Ovary (tissue), 3 donors: ENCODE data around the gene GPC6.

Experiments
- POLR2A ChIP-seq: fragments of 450-650 bp; IDR thresholded peaks from one replicate; pipeline ENCODE4 v1.6.1; 2017; ENCODE audit warnings: antibody characterized with exemption, mild to moderate bottlenecking, moderate library complexity
- TF ChIP-seq, protein P1 (sequence below), 3 donors: fragments of 450-650 bp in 2 of 3; fragments of 200-600 bp in 1 of 3; IDR thresholded peaks; one replicate each; pipeline versions ENCODE4 v1.5.1 to v1.8.0; 2016 to 2022; ENCODE audit warnings: antibody characterized with exemption in 3 of 3, mild to moderate bottlenecking in 1 of 3
- donor health status: DM: no; HTN: no; CAD: no.

DNA sequence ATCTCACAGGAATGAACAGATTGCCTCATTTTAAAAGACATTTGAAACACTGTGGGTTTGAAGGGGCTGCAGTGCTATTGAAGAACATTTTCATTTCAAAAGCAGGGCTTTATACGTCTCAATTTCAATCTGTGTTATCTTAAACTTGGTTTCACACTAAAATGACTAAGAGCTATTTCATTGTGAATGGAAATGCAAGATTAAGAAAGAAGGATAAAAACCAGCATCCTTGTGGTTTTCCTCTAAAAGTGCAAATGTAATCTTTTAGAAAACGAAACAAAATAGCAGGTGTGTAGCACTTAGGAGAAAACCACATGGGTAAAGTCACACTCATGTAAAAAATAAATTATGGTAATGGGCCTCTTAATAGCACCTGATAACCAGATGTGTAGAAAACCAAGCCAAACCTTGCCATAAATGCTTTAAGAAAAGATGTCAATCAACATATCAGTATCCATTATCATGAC is 397.7 kb downstream of the GPC6 start:
- TF ChIP-seq, protein P1, sequence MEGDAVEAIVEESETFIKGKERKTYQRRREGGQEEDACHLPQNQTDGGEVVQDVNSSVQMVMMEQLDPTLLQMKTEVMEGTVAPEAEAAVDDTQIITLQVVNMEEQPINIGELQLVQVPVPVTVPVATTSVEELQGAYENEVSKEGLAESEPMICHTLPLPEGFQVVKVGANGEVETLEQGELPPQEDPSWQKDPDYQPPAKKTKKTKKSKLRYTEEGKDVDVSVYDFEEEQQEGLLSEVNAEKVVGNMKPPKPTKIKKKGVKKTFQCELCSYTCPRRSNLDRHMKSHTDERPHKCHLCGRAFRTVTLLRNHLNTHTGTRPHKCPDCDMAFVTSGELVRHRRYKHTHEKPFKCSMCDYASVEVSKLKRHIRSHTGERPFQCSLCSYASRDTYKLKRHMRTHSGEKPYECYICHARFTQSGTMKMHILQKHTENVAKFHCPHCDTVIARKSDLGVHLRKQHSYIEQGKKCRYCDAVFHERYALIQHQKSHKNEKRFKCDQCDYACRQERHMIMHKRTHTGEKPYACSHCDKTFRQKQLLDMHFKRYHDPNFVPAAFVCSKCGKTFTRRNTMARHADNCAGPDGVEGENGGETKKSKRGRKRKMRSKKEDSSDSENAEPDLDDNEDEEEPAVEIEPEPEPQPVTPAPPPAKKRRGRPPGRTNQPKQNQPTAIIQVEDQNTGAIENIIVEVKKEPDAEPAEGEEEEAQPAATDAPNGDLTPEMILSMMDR (IDR thresholded peaks at IDR 0.05), result no peak
- no peak for TF ChIP-seq POLR2A
